Neural progenitor cell (in vitro differentiated cells): Measurements from ENCODE around the gene GRIK1. TPM values are rescaled to one million over a fixed set of nuclear protein-coding genes. Genes with fewer than 3 reads are reported as not detected.

Experiments used
- DNase-seq: peaks from one replicate; pipeline ENCODE4 v3.0.0-alpha.2; 2016; ENCODE audit warnings: low spot score
- H2AFZ ChIP-seq: fragments of 200-600 bp; sonication (generic); replicated peaks from 2 replicates; pipeline ENCODE4 v1.6.1; 2016; ENCODE audit warnings: antibody characterized with exemption
- H3F3A ChIP-seq: fragments of 200-600 bp; sonication (generic); 2 replicates; pipeline ENCODE4 v1.6.1; 2016; ENCODE audit warnings: antibody characterized with exemption, low read depth
- H3K27ac ChIP-seq: fragments of 200-600 bp; sonication (generic); 2 replicates; pipeline ENCODE4 v1.5.1; 2016; ENCODE audit warnings: mild to moderate bottlenecking
- H3K27me3 ChIP-seq: fragments of 200-600 bp; sonication (generic); 2 replicates; pipeline ENCODE4 v1.6.1; 2016; ENCODE audit warnings: mild to moderate bottlenecking, moderate library complexity
- H3K36me3 ChIP-seq: fragments of 200-600 bp; sonication (generic); 2 replicates; pipeline ENCODE4 v1.5.1; 2016
- H3K4me1 ChIP-seq: fragments of 200-600 bp; sonication (generic); 2 replicates; pipeline ENCODE4 v1.6.1; 2016; ENCODE audit warnings: mixed run types
- H3K4me2 ChIP-seq: fragments of 200-600 bp; sonication (generic); 2 replicates; pipeline ENCODE4 v1.6.1; 2016
- H3K4me3 ChIP-seq: fragments of 200-600 bp; sonication (generic); 2 replicates; pipeline ENCODE4 v1.5.1; 2016
- H3K79me2 ChIP-seq: fragments of 200-600 bp; sonication (generic); 2 replicates; pipeline ENCODE4 v1.6.1; 2016; ENCODE audit warnings: low read depth
- H3K9ac ChIP-seq: fragments of 200-600 bp; sonication (generic); 2 replicates; pipeline ENCODE4 v1.6.1; 2016
- H3K9me3 ChIP-seq: fragments of 200-600 bp; sonication (generic); 2 replicates; pipeline ENCODE4 v1.5.1; 2016; ENCODE audit warnings: low read depth
- H4K20me1 ChIP-seq: fragments of 200-600 bp; sonication (generic); 2 replicates; pipeline ENCODE4 v1.6.1; 2016; ENCODE audit warnings: low read depth
- H3K27ac Mint-ChIP-seq: 3 replicates; pipeline ENCODE4 v1.8.0; 2021; ENCODE audit warnings: mixed read lengths
- H3K27me3 Mint-ChIP-seq: 2 replicates; pipeline ENCODE4 v1.8.0; 2022; ENCODE audit warnings: low read depth, mild to moderate bottlenecking, inconsistent platforms, moderate library complexity, mixed read lengths; ENCODE audit not compliant: insufficient read depth
- H3K36me3 Mint-ChIP-seq: 3 replicates; pipeline ENCODE4 v1.8.0; 2021; ENCODE audit warnings: mixed read lengths
- H3K4me1 Mint-ChIP-seq: 3 replicates; pipeline ENCODE4 v1.8.0; 2021; ENCODE audit warnings: mixed read lengths
- H3K4me3 Mint-ChIP-seq: 3 replicates; pipeline ENCODE4 v1.8.0; 2021; ENCODE audit warnings: mild to moderate bottlenecking, moderate library complexity, mixed read lengths
- H3K9me3 Mint-ChIP-seq: 3 replicates; pipeline ENCODE4 v1.8.0; 2020; ENCODE audit warnings: mixed read lengths
- EZH2 ChIP-seq: fragments of 200-600 bp; sonication (generic); IDR thresholded peaks from 2 replicates; pipeline ENCODE4 v1.6.1; 2017; ENCODE audit warnings: antibody characterized with exemption, mild to moderate bottlenecking, moderate library complexity
- EZH2phosphoT487 ChIP-seq: fragments of 200-600 bp; sonication (generic); IDR thresholded peaks from 2 replicates; pipeline ENCODE4 v1.6.1; 2017; ENCODE audit warnings: antibody characterized with exemption
- total RNA-seq: library from RNA; depleted of rRNA; stranded (reverse); fragments of >200 nt; gene quantifications from 2 replicates; pipeline ENCODE4 v1.2.3, GENCODE V29; 2015; ENCODE audit warnings: low replicate concordance
- TF ChIP-seq, protein P1 (sequence below): fragments of 200-600 bp; sonication (generic); IDR thresholded peaks from 2 replicates; pipeline ENCODE4 v1.5.1; 2017; ENCODE audit warnings: antibody characterized with exemption, mild to moderate bottlenecking

Gene GRIK1
- total RNA-seq, 1 donor from 2014 or later = 1.6 TPM

DNA sequence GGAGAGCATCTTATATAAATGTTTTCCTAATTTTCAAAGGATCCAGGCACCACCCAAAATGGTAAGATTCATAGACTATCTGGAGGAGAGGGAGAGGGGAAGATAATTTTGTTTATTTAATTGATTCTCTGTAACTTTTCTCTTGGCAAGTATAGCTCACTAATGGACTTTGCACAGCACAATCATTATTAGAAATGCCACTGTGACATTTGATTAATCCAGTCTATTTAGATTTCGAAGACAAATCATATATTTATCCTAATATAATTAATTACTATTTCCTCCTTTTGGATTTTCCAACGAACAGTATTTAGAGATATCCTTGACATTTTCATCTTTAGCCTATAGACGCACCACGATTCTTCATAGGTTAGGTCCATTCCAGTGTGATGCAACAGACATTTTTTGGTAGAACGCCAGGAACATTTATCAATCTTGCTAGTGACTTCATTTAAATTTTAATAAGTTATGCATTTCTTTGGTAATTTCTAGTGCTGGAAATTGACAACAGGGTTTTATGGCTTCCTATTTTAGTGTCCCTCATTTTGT, 152.4 kb downstream of the GRIK1 start:
- Histone ChIP-seq H3K4me3 (no peak overlapping the region), H2AFZ (no peak overlapping the region), H4K20me1 (no peaks in the 10 kb centered on the region), H3K4me1 (no peaks in the 10 kb centered on the region), H3K27me3 (no peaks in the 10 kb centered on the region), H3K9ac (no peak overlapping the region), H3K4me2 (no peak overlapping the region), H3F3A (no peaks in the 10 kb centered on the region), H3K9me3 (no peaks in the 10 kb centered on the region), H3K36me3 (no peaks in the 10 kb centered on the region), H3K79me2 (no peaks in the 10 kb centered on the region), H3K27ac (no peak overlapping the region)
- H3K36me3 Mint-ChIP-seq = no peaks in the 10 kb centered on the region
- peaks cover under 1% of the 10 kb centered on the region for H3K9me3 Mint-ChIP-seq
- TF ChIP-seq EZH2phosphoT487 (no peak), EZH2 (no peak)
- TF ChIP-seq, protein P1, sequence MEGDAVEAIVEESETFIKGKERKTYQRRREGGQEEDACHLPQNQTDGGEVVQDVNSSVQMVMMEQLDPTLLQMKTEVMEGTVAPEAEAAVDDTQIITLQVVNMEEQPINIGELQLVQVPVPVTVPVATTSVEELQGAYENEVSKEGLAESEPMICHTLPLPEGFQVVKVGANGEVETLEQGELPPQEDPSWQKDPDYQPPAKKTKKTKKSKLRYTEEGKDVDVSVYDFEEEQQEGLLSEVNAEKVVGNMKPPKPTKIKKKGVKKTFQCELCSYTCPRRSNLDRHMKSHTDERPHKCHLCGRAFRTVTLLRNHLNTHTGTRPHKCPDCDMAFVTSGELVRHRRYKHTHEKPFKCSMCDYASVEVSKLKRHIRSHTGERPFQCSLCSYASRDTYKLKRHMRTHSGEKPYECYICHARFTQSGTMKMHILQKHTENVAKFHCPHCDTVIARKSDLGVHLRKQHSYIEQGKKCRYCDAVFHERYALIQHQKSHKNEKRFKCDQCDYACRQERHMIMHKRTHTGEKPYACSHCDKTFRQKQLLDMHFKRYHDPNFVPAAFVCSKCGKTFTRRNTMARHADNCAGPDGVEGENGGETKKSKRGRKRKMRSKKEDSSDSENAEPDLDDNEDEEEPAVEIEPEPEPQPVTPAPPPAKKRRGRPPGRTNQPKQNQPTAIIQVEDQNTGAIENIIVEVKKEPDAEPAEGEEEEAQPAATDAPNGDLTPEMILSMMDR = no peak
- DNase-seq = no peak
- no peak overlapping the region for H3K4me3 Mint-ChIP-seq
- no peaks in the 10 kb centered on the region for H3K27me3 Mint-ChIP-seq
- H3K27ac Mint-ChIP-seq = peak overlapping the region; percentile 18
- H3K4me1 Mint-ChIP-seq = peaks cover 24% of the 10 kb centered on the region

DNA sequence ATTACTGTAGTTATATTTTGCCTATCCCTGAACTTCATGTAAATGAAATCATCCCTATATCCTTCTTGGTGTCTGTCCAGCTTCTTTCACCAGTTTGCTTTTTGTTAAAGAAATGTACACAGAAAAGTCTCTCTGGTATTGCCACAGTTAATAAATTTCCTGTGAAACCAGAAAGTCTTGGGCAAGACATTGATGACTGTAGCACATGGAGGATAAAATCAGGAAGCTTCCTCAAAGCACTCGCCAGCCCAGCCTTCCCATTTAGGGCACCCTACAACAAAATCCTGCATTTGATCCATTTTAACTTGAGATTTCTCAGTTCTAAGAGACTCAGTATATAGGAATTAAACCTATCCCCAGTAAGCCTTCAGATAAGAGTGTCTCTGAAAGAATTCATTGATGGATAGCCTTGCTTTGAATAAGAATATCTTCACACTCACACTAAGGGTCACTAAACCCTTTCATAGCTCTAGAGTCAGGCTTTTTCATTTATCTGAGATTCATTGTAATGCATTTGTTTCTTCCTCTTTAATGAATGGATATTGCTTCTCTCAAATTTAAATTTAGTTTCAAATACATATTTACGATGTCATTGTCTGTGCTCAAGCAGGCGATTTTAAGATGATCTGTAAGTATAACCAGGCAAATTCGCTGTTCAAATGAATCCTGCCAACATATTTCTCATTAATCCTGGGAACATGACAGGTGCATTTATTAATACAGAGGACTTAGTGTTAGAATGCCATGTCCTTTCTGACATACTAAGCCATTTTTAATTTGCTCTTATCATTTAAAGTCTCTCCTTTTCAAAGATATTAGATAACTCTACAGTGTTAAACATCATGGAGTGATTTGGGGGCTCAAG, 153.1 kb downstream of the GRIK1 start:
- H3K4me3 Mint-ChIP-seq = no peak overlapping the region
- TF ChIP-seq EZH2phosphoT487 (no peak), EZH2 (no peak)
- TF ChIP-seq, protein P1 = no peak
- H3K27me3 Mint-ChIP-seq = no peaks in the 10 kb centered on the region
- Histone ChIP-seq H3F3A (no peaks in the 10 kb centered on the region), H3K9ac (no peak overlapping the region), H3K4me3 (no peak overlapping the region), H3K4me1 (no peaks in the 10 kb centered on the region), H3K27me3 (no peaks in the 10 kb centered on the region), H3K9me3 (no peaks in the 10 kb centered on the region), H3K36me3 (no peaks in the 10 kb centered on the region), H3K4me2 (no peak overlapping the region), H3K27ac (no peak overlapping the region), H3K79me2 (no peaks in the 10 kb centered on the region), H4K20me1 (no peaks in the 10 kb centered on the region), H2AFZ (no peak overlapping the region)
- H3K27ac Mint-ChIP-seq = peak overlapping the region; percentile 79
- H3K36me3 Mint-ChIP-seq = no peaks in the 10 kb centered on the region
- DNase-seq = no peak
- peaks cover 24% of the 10 kb centered on the region for H3K4me1 Mint-ChIP-seq
- H3K9me3 Mint-ChIP-seq = peaks cover 4% of the 10 kb centered on the region

DNA sequence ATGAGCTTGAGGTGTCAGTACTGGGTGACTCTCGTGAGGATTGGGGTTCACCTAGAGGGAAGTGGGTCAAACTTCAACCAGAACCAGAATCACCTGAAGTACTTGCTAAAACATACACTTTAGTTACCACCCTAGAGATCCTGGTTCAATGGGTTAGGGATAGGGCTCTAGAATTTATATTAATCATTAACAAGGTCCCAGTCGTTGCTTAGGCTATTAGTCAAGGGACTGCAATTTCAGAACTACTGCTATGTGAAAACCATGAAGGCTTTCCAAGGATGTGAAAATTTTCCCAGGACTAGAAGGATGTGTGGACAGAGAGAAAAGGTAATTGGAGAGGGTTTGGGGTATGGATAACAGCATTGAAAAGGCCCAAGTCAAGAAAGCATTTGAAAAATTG, 162.6 kb downstream of the GRIK1 start:
- Histone ChIP-seq H3K36me3 (no peaks in the 10 kb centered on the region), H3K9me3 (no peaks in the 10 kb centered on the region), H3K9ac (no peak overlapping the region), H3K79me2 (no peaks in the 10 kb centered on the region), H3K4me2 (no peak overlapping the region), H3K4me3 (no peak overlapping the region), H3K27me3 (no peaks in the 10 kb centered on the region), H3F3A (no peaks in the 10 kb centered on the region), H4K20me1 (no peaks in the 10 kb centered on the region), H2AFZ (no peak overlapping the region), H3K27ac (no peak overlapping the region), H3K4me1 (no peaks in the 10 kb centered on the region)
- peaks cover 1% of the 10 kb centered on the region for H3K36me3 Mint-ChIP-seq
- no peak overlapping the region for H3K27ac Mint-ChIP-seq
- H3K9me3 Mint-ChIP-seq = peaks cover 9% of the 10 kb centered on the region
- no peaks in the 10 kb centered on the region for H3K27me3 Mint-ChIP-seq
- H3K4me1 Mint-ChIP-seq = peaks cover 13% of the 10 kb centered on the region
- no peak for DNase-seq
- TF ChIP-seq, protein P1 = no peak
- TF ChIP-seq EZH2 (no peak), EZH2phosphoT487 (no peak)
- no peak overlapping the region for H3K4me3 Mint-ChIP-seq
